ENCODE data around the gene ABHD6. TPM values are rescaled to one million over a fixed set of nuclear protein-coding genes. Genes with fewer than 3 reads are reported as not detected.
"Not testable (repeated sequence)": the region's sequence is repeated elsewhere in the genome, so short reads cannot be mapped to it uniquely, and the experiment has no call there.

ABHD6 gene
- polyA plus RNA-seq, 3 donors, result 11.2 to 14.4 (median 12.2) TPM

- DNase-seq (ENCODE audit: extremely low read depth in 1 of 11, low read depth in 9 of 11, low spot score in 4 of 11), result no peak
Observed at GRCh38 chr3:58202917-58203360, 34.7 kb upstream of the ABHD6 start.

- DNase-seq (ENCODE audit: extremely low read depth in 1 of 11, low read depth in 9 of 11, low spot score in 4 of 11), result no peak
Observed at GRCh38 chr3:58203541-58203940, 34.1 kb upstream of the ABHD6 start.

- DNase-seq (ENCODE audit: extremely low read depth in 1 of 11, low read depth in 9 of 11, low spot score in 4 of 11), result no peak
Observed at GRCh38 chr3:58204720-58205119, 32.9 kb upstream of the ABHD6 start.

DNA sequence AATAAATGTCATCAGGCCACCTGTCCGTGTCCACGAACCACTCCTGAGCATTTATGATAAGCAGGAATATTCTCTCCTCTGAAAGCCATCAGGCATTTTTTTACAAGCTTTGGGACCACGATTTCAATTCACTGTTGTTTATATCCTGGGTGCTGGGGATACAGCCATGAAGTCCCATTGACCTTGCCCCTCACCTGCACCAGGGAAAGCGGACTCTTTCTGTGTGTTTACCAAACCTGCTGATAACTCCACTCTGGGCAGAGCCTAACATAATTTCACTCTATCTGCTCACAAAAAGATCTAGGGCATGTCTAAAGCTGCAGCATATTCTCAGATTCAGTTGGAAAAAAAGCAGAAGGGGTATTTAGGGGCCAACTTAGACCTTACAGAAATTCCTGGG, 31.6 kb upstream of the ABHD6 start:
- no peak for DNase-seq (ENCODE audit: extremely low read depth in 1 of 11, low read depth in 9 of 11, low spot score in 4 of 11)

- DNase-seq (ENCODE audit: extremely low read depth in 1 of 11, low read depth in 9 of 11, low spot score in 4 of 11), result no peak
Observed at GRCh38 chr3:58206406-58207011, 31.1 kb upstream of the ABHD6 start.

DNA sequence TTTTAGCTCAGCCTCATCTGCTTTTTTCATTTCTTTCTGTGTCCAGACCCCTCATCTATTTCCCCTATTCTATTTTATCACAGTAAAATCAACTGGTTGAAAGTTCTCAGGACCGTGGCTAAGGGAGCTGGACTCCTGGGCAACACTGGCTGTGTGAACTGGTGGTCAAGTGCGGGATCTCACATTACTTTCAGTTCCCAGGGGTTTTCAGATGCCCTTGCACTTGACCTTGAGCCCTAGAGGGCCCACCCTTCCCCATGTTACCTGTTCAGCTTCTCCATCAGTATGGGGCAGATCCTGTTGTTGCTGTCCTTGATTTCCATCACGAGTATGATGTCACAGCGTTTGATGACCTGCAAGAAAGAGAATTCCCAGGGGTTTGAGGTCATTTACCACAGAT, 29.6 kb upstream of the ABHD6 start:
- DNase-seq (ENCODE audit: extremely low read depth in 1 of 11, low read depth in 9 of 11, low spot score in 4 of 11), result no peak

GRCh38 chr3:58209933-58210332, 27.7 kb upstream of the ABHD6 start:
- no peak for DNase-seq (ENCODE audit: extremely low read depth in 1 of 11, low read depth in 9 of 11, low spot score in 4 of 11)

- DNase-seq (ENCODE audit: extremely low read depth in 1 of 11, low read depth in 9 of 11, low spot score in 4 of 11), result no peak
Observed at GRCh38 chr3:58210761-58211460, 26.7 kb upstream of the ABHD6 start, which contains the start of gene DNASE1L3. Gene DNASE1L3 (minus strand): TSS chr3:58210972. CDS start chr3:58210906, 66 bp downstream.

- no peak for DNase-seq (ENCODE audit: extremely low read depth in 1 of 11, low read depth in 9 of 11, low spot score in 4 of 11)
Observed at GRCh38 chr3:58214484-58215316, 22.9 kb upstream of the ABHD6 start.

DNA sequence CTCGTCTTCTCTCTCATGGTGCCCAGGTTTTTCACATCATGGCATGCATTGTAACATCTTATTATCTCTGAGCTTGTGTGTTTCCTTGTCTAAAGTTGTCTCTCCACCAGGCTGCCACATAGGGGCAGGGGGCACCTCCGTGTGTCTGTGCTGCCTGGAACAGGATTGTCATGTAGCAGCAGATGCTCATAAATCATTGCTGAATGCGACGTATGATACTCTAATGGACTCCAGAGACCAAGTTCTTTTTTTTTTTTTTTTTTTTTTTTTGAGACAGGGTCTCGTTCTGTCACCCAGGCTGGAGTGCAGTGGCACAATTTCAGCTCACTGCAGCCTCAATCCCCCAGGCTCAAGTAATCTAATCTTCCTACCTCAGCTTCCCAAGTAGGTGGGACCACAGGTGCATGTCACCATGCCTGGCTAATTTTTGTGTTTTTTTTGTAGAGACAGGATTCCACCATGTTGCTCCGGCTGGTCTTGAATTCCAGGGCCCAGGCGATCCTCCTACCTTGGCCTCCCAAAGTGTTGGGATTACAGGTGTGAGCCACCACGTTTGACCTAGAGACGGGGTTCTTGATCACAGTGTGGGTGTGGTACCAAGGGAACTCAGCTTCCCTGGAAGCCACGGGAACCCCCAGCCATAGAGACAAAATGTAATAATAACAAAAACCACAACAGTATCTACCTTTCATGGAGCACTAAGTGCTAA, 22.1 kb upstream of the ABHD6 start:
- no peak for DNase-seq (ENCODE audit: extremely low read depth in 1 of 11, low read depth in 9 of 11, low spot score in 4 of 11)

DNA sequence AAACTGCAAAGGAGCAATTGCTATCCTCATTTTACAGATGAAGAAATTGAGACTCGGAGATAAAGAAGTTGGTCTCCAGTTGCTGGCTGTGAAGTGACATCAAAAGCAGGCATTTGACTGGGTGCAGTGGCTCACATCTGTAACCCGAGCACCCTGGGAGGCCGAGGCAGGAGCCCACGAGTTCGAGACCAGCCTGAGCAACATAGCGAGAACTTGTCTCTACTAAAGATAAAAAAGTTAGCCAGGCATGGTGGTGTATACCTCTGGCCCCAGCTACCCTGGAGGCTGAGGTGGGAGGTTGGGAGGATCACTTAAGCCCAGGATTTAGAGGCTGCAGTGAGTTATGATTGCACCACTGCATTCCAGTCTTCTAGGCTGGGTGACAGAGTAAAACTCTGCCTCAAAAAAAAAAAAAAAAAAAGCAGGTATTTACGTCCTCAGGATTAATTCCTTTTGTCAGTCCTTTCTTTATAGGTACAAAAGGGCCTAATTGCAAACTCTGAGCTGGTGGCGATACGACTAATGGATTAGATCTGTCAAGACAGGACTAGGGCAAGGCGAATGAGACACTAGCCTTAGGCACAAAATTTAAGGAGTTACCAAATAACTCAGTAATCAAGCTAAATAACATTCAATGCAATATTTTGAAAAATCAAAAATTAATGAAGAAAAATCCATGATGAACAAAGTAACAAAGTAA, 20.9 kb upstream of the ABHD6 start:
- DNase-seq (ENCODE audit: extremely low read depth in 1 of 11, low read depth in 9 of 11, low spot score in 4 of 11), result no peak

GRCh38 chr3:58217209-58217811, 20.3 kb upstream of the ABHD6 start:
- peak in 1 of 11 donors; percentile 35 for DNase-seq (ENCODE audit: extremely low read depth in 1 of 11, low read depth in 9 of 11, low spot score in 4 of 11)

- no peak for DNase-seq (ENCODE audit: extremely low read depth in 1 of 11, low read depth in 9 of 11, low spot score in 4 of 11)
Observed at GRCh38 chr3:58218904-58219303, 18.7 kb upstream of the ABHD6 start.

DNA sequence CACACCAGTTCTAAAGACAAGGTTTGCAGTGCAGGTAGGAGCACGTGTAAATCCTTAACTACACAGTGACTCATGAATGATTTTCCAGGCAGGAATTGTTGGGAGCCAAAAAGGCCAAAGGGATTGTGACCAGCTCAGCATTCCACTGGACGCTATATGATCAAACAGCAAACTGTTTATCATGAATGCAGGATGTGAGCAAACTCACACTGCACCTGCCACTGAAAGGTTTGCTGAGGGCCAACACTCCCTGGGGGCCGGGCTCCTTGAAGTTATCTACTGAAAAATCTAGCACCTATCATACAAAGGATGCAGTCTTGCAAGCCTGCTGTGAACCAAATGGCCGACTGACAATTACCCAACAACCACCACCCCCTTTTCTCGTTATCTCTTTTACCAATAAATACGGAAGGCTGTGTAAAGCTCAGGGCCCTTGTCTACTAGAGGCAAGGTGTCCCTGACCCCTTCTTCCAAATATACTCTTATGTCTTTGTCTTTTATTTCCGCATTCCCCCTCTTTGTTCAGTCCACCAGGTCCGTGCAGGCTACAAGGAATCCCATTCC, 15.3 kb upstream of the ABHD6 start:
- DNase-seq (ENCODE audit: extremely low read depth in 1 of 11, low read depth in 9 of 11, low spot score in 4 of 11), result no peak

DNA sequence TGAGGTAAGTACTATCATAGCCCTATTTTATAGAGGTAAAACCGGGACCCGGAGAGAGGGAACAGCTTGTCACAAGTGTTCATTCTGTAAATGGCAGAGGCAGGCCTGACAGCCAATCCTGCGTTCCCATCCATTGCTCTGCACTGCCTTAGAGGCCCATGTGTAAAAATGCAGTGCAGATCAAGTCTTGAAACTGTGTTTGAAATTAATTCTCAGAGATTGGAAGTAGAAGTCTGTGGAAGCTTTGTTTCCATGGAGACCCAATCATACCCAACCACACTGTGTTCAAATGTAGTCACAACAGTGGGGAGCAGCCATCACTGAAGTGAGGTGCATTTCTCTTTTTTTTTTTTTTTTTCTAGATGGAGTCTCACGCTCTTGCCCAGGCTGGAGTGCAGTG, 13.7 kb upstream of the ABHD6 start:
- DNase-seq (ENCODE audit: extremely low read depth in 1 of 11, low read depth in 9 of 11, low spot score in 4 of 11), result no peak

DNA sequence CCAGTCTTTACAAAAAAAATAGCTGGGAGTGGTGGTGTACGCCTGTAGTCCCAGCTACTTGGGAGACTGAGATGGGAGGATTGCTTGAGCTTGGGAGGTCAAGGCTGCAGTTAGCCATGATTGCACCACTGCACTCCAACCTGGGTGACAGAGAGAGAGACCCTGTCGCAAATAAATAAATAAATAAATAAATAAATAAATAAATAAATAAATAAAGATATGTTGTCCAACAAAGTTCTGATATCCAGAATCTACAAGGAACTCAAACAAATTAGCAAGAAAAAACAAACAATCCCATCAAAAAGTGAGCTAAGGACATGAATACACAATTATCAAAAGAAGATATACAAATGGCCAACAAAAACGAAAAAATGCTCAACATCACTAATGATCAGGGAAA, 9.7 kb upstream of the ABHD6 start:
- not testable (repeated sequence) for DNase-seq (ENCODE audit: extremely low read depth in 1 of 11, low read depth in 9 of 11, low spot score in 4 of 11)

DNA sequence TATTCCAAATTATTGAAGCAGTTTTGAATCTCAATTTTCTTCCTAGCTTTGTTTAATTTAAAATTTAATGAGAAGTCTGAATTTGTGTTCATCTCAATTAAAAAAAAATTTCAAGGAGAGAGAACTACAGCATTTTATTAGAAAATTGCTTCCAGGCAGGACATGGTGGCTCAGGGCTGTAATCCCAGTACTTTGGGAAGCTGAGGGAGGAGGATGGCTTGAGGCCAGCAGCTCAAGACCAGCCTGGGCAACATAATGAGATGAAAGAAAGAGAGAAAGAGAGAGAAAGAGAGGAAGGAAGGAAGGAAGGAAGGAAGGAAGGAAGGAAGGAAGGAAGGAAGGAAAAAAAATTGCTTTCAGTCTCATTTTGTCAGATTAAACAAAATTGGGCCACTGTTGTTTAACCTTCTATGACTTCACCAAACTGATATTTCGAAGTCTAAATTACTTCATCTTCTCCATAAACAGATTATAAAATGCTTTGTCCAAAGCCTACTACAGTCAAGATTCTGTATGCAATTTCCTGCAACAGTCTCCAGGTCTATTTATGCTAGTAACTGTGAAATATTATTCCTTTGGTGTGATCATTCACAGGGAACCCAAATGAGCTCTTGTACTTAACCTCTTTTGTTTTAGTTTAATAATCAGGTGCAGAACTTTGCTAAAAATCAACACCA, 6.6 kb upstream of the ABHD6 start:
- DNase-seq (ENCODE audit: extremely low read depth in 1 of 11, low read depth in 9 of 11, low spot score in 4 of 11), result no peak

DNA sequence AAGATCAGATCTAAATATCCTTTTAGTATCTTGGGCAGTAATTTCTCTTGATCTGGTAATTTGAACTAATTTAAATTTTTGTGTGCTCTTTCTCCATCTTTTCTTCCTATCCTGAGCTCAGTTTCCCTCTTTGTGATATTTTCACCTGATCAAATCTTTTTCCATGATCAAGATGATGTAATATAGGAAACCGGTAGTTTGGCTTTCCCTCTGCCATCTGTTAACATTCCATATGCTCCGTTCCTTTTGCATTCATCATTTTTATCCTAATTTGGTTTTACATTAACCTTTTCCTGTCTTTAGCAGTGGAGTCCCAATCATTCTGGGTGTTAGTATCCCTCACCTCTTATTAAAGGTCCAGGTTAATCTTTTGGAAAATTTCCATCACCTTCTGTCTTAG, 5.9 kb upstream of the ABHD6 start:
- no peak for DNase-seq (ENCODE audit: extremely low read depth in 1 of 11, low read depth in 9 of 11, low spot score in 4 of 11)
